DMS114 treated with DMSO at 0.1 percent for 48 hours (cell line): ENCODE data around the gene KLHL13.
"Not testable (repeated sequence)": the region's sequence is repeated elsewhere in the genome, so short reads cannot be mapped to it uniquely, and the experiment has no call there.

ENCODE experiments used
- DNase-seq: peaks from one replicate; lab custom pipeline; 2025; ENCODE audit not compliant: unreplicated experiment; lab: John Stamatoyannopoulos, UW

Gene KLHL13, protein sequence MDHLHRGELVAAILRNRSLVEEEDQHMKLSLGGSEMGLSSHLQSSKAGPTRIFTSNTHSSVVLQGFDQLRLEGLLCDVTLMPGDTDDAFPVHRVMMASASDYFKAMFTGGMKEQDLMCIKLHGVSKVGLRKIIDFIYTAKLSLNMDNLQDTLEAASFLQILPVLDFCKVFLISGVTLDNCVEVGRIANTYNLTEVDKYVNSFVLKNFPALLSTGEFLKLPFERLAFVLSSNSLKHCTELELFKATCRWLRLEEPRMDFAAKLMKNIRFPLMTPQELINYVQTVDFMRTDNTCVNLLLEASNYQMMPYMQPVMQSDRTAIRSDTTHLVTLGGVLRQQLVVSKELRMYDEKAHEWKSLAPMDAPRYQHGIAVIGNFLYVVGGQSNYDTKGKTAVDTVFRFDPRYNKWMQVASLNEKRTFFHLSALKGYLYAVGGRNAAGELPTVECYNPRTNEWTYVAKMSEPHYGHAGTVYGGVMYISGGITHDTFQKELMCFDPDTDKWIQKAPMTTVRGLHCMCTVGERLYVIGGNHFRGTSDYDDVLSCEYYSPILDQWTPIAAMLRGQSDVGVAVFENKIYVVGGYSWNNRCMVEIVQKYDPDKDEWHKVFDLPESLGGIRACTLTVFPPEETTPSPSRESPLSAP

DNA sequence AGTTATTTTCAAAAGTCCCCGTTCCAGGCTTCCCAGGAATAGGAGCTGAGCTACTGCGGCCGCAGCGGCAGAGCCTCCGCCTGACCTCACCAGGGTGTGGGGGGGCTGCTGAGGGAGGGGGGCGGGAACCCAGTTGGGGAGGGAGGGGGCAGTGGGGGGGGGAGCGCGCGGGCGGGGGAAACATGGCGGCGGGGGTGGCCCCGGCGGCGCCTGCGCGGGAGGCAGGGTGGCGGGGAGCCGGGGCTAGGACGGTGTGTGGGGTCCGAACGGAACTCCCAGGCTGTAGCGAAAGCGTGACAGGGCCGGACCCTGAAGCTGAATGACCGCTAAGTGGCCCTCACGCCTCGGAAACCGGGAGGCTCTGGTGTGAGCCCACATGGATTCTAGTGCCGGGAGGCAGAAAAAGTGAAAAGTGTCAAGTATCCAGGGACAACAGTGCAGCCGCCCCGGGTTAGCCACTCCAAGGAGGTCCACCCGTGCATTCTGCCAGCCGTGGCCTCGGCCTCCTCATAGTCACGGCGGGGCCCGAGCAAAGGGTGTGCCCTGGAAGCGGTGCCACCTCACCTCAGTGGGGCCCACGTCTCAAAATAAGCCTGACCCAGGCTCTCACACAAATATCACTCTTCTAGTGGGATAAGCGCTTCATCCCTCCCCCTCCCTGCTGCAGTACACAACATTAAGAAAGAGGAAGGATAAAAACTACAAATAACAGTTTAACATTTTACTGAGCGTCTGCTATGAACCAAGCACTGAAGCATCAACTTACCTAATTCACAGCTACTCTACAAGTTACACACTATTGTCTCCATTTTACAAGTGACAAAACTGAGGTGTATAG, at the start of gene KLHL13:
Gene KLHL13, minus strand, starts transcription at position 98 of the 838 bp plus-strand sequence. CDS start 88,337 bp downstream, outside the sequence.
- DNase-seq: no peak

DNA sequence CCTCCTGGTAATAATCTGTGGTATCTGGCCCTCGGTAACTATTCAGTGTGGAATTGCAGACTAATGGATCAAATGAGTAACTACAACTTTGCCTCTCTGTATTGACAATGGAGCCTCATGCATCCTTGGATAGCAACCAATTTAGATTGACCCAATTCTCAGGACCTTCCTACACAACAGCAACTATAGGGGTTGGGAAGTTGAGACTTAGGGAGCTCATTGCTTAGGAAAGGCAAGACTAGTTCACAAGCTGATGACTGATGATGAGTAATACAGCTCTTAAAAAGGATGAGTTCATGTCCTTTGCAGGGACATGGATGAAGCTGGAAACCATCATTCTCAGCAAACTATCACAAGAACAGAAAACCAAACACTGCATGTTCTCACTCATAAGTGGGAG, 47.5 kb upstream of the KLHL13 start:
- no peak for DNase-seq

DNA sequence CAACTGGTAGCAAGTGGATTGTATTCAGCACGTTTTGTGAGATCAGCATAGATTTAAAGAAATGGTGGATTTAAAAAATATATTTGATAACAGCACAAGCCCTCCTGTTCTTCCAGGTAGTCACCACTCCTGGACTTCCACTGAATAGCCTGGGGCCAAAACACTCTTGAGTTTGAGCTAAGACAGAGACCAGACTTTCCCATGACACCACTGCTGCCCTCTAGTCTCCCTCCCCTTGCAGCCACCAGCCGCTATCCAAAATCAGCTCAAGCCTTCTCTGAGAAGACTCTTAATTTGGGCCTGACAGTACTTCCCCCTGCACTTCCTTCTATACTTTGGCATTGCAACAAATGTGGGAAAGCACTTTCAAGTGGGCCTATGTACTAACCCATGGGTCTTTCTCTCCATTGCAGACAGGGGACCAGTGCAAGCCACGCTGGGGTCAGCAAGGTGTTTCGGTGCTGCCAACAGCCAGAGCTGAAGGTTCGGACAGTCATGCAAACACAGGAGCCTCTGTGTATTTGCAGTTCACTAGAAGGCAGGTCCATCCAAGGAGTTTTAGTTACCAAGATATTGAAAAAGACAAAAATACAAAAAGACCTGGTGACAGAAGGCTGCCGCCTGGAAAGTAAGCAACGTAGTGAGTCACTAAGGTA, 40.5 kb upstream of the KLHL13 start:
- DNase-seq: no peak

DNA sequence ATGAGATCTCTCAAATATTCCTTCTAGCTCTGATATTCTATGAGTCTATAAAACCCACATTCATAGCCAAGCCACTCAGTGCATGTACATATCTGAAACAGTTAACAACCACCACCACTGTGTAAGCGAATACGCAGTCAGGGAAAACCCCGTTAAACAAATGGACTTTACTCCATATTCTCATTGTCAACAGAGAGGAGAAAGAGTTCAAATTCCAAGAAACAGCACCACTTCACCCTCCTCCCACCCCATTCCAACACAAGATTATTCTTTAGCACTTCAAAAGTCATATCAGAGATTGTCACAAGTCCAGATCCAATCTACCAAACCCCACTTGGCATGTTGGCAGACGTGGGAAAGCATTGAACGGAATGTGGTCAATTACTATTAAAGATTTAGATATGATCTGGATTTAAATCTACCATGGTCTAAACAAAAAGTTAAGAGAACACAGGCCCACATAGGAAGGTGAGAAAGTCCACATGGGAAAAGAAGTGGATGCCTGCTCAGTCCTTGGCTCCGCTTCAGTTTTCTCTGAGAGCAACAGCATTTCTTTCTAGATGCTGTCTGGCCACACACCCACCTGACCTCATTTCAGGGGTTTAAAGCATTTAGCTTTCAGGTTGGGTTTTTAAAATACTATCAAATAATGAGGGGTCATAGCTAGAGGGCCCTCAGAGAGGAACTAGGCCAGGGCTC, 39.8 kb upstream of the KLHL13 start:
- DNase-seq: no peak

DNA sequence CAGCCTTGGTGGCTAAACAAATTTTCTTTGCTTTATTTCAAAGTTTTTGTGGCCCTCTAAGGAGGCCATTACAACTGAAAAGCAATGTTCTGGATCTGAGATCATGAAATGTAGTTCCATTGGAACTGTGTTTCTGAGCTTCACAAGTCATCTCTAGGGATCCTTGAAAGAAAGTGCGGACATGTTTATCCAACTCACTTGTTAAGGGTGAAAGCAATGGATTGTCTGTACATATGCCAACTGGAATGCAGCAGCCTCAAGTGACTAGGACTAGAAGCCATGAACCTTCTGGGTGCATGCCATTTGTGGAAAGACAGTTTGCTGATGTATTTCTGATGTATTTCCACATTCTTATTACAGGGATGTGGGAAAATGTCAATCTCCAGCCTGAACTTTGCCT, 36.7 kb upstream of the KLHL13 start:
- no peak for DNase-seq

DNA sequence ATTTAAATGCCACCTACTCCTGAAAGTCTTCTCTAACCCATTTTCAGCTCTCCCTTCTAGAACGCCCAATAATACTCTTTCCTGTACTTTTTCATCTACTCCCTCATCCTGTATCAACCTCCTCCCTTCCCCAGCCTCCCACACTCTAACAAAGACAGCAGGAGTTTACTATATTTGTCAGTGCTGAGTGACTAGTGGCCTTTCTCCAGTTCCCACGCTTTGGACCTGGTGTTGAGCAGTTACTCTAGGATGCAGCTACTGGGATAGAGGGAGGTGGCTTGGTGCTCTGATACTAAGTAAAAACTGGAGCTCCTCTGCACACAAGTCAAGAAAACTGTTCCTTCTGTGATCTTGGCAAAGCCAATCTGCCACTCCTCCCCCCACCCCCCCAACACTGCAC, 36.1 kb upstream of the KLHL13 start:
- DNase-seq: no peak

DNA sequence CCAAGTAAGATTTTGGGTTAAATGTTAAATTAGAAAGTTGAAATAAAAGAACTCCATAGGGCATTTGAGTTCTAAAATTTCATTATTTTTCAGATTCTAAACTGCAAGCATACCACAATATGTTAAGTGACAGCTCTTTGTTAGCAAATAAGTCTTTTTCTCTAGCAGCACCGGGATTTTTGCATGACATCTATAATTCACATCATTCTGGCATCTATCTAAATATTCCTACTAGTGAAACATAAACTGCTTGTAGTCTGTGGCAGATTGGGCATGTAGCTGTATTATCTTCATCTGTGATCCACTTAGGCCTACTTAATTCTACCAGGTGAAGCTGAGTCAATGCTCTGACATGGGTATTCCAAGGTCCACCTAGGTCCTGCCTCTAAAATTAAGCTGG, 32.1 kb upstream of the KLHL13 start:
- DNase-seq: no peak

DNA sequence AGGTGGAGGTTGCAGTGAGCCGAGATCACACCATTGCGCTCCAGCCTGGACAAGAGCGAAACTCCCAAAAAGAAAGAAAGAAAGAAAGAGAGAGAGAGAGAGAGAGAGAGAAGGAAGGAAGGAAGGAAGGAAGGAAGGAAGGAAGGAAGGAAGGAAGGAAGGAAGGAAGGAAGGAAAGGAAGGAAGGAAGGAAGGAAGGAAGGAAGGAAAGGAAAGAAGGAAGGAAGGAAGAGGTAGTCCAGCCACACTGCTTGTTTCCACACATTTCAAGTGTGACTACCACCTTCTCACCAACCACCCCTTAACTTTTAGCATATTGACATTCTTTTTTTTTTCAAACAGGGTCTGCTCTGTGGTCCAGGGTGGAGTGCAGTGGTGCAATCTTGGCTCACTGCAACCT, 31.2 kb upstream of the KLHL13 start:
- DNase-seq: not testable (repeated sequence)

DNA sequence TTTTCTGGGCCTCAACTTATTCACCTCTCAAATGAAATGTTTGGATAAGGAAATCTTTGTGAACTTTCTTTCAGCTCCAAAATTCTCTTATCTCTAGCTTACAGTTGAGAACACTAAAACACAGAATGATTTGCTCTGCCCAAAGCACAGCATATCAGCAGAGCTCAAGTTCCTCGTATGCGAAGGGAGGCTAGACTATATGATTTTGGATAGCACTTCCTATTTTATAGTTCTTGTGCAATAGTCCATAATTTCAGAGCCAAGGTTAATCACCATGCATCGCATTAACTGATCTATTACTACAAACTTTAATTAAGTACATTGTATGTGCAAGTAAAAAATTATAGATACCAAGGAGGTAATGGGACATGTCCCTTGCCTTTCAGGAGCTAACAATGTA, 27.0 kb upstream of the KLHL13 start:
- no peak for DNase-seq

DNA sequence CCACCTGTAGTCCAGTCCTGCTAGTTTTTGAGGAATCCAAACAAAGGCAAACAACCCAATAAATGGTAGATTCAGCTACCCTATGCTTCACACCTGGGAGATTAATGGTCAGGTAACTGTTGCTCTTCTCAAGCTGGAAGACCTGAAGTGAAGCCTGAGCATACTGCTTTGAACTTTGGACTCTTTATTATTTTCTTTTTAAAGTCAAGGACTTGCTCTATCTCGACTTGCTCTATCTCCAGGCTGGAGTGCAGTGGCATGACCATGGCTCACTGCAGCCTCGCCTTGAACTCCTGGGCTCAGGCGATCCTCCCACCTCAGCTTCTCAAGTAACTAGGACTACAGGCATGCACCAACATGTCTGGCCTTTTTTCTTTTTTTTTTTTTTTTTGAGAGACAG, 14.7 kb upstream of the KLHL13 start:
- DNase-seq: no peak

DNA sequence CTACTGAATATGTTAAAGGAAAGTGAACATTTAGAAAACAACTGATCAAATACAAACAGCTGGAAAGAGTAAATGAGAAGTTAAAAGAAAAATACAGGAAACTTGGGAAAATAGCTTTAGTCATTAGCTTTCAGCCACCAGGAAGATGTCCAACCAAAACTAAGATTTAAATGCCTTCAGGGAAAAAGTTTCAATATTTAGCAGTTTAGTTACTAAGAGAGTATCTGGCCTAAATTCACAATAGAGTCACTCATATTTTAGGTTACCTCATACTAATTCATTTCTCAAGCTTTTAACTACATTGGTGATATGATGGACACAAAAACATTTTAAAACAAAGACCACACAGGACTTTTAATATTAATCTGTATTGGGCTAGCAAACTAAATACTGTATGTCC, 13.1 kb upstream of the KLHL13 start:
- DNase-seq: no peak

DNA sequence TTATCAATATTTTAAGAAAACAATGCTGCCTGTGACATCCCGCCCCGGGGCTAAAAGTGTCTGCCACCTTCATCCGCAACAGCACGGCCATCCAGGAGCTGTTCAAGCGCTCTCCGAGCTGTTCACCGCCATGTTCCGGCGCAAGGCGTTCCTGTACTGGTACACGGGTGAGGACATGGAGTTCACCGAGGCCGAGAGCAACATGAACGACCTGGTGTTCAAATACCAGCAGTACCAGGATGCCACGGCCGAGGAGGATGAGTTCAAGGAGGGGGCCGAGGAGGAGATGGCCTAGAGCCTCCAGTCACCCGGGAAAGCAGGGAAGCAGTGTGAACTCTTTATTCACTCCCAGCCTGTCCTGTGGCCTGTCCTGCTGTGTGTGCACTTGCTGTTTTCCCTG, 12.1 kb upstream of the KLHL13 start:
- no peak for DNase-seq

DNA sequence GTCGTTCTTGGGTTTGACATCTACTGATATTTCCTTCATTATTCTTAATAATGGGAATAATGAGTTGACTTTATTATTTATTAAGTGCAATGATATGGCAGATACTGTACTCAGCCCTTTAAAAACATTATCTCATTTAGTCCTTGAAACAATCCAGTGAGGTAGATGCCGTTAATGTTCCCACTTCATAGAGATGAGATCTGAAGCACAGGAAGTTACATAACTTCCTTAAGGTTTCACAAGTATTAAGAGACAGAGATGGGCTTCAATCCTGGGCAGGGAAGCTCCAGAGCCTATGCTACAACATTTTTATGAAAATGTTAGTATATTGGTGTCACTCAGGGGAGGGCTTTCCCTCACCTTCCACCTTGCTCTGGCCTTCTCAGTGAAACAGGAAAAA, 9.7 kb upstream of the KLHL13 start:
- DNase-seq: no peak

DNA sequence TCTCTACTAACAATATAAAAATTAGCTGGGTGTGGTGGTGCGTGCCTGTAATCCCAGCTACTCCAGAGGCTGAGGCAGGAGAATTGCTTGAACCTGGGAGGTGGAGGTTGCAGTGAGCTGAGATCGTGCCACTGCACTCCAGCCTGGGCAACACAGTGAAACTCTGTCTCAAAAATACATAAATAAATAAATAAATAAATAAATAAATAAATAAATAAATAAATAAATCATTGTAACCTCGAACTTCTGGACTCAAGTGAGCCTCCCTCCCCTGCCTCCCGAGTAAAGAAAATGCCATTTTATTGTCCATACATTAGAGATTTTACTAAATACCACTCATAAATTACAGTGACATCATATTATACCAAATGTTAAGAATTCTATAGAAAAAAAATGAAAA, 7.6 kb upstream of the KLHL13 start:
- not testable (repeated sequence) for DNase-seq

DNA sequence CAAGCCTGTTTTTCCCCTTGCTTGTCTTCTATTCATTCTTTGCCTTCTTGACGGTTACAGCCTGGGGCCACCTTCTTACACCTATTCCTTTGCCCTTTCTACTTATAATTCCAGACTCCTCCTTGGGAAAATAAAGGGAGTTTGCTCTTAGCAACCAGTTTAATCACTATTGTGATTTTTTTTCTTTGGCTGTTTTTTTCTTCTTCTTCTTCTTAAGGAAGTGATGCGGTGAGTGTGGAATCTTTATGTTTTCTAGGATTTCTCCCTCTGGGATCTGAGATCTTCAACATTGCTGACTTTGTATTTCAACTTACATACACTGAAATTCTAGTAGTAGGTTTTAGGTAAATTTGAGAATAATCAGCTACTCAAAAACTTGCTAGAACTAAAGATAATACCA, 1.1 kb upstream of the KLHL13 start:
- DNase-seq: no peak

DNA sequence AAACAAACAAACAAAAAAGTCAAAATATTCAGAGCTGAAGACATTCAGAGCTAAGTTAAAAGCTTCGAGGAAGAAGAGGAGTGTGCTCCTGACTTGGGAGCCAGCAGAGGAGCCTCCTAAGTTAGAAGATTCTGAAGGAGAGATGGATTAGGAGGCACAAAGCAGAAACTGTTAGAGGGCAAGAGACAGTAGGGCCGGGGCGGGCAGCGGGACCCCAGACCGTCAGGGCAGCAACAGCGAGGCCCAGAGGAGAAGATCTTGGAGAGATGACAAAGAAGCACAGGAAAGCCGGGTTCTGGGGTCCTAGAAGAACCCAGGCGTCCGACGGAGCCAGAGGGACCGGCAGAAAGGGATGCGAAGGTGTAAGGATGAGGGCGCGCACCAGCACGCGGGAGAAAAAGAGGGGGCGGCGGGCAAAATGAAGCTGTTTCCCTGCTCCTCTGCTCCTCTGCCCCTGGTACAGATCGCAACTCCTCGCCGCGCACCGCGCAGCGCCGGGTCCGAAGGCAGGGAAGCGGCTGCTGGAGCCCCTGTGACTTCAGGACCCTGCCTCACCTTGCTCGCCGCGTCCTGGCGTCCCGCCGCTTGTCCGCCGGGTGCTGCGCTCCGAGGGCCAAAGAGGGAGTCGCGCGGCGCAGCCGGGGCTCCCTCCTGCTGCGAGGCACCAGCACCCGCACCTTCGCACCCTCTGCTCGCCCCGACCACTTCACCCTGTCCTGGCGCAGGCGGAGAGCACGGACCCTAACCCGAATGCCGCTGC, 477 bp downstream of the KLHL13 start:
- no peak for DNase-seq

DNA sequence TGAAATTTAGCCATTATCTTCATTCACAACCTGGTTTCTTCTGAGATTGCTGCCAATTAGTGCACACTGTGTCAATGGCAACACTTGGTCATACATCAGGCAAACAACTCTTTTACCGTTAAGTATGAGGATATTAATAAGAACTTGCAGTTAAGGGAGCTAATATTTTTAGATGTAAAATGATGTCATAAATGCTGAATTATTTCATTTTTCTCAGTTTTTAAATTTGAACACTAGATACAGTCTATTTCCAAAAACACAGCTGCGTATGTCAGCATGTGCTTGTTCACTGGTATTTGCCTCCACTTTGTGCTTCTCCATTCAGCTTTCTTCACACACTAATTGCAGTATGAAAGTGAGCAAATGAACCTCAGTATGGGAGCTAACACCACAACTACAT, 1.6 kb downstream of the KLHL13 start:
- DNase-seq: no peak

DNA sequence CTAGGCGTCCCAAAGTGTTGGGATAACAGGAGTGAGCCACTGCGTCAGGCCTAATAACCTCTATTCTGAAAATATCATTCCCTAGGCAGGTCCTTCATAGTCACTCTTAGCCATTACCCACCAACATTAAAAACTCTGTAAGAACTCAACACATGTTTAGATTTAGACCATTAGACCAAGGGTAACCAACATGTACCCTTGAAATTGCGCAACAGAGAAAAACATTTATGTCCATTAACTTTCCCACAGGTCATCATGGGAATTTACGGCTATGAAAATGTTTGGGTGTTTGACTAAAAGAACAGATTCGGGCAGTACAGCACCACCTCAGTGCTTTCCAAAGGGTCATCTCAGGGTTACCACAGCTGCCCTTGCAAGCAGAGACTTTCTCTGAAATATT, 7.5 kb downstream of the KLHL13 start:
- no peak for DNase-seq

DNA sequence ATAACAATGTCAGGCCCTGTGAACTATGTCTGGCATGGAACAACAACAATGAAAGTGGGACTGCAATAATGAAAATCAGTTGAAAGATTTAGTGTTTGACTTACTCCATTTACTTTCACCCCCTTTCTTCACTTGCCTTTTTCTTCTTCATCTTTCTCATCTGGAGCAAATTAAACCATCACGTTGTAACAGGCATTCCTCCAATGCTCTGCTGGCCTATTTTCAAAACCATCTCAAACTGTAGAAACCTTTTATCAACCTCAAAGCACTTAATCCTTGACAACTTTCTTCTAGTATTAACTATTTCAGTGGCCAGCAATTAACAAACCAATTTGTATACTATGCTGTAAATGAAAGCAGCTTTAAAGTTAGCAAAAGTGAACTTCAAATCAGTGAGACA, 8.3 kb downstream of the KLHL13 start:
- DNase-seq: no peak

DNA sequence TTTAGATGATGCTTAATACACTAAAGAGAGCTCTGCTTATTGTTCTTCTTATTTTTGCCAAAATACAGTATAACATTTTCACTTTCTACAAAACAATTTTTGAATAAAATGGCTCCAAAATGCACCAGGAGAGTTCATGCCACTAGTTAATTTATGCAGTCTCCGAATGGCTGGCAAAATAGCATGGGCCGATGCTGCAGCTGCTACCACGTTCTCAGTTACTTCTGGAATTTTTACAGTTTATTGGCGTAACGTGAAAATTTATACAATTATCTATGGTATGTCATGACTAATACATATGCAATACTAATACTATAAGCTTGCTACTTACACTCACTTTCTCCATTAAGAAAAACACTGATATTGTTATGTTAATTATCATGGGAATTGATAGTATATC, 16.5 kb downstream of the KLHL13 start:
- no peak for DNase-seq
